Keratinocyte (primary cell): Measurements from ENCODE around the gene ZBTB20. TPM values are rescaled to one million over a fixed set of nuclear protein-coding genes. Genes with fewer than 3 reads are reported as not detected.

Experiments used
- DNase-seq: peaks from one replicate; pipeline ENCODE4 v3.0.0-alpha.2; 2011; ENCODE audit warnings: low read depth, missing footprints, low spot score
- FAIRE-seq: peaks from 2 replicates; lab custom pipeline; 2011; peaks lifted over from hg19 to GRCh38; lab: Jason Lieb, UNC
- H2AFZ ChIP-seq: 2 replicates; pipeline ENCODE4 v1.6.0; 2012; ENCODE audit warnings: low read length, control low read depth, inconsistent platforms; ENCODE audit not compliant: control insufficient read depth
- H3K27ac ChIP-seq: 2 replicates; pipeline ENCODE4 v1.5.1; 2011; ENCODE audit warnings: low read length; ENCODE audit not compliant: control insufficient read depth, insufficient read depth
- H3K27me3 ChIP-seq: 3 replicates; pipeline ENCODE4 v1.6.0; 2011; ENCODE audit warnings: low read length; ENCODE audit not compliant: control insufficient read depth, insufficient read depth; ENCODE audit errors: extremely low read depth
- H3K36me3 ChIP-seq, 2 experiments: 2 replicates in 1 of 2; 3 replicates in 1 of 2; pipeline ENCODE4 v1.5.1; 2011; ENCODE audit warnings: low read length in 2 of 2, mild to moderate bottlenecking in 1 of 2; ENCODE audit not compliant: control insufficient read depth in 2 of 2, insufficient read depth in 2 of 2; ENCODE audit errors: extremely low read depth in 1 of 2
- H3K4me1 ChIP-seq: 3 replicates; pipeline ENCODE4 v1.5.1; 2011; ENCODE audit warnings: low read length; ENCODE audit not compliant: control insufficient read depth, insufficient read depth; ENCODE audit errors: extremely low read depth
- H3K4me2 ChIP-seq: 3 replicates; pipeline ENCODE4 v1.6.0; 2011; ENCODE audit warnings: low read depth, low read length; ENCODE audit not compliant: control insufficient read depth, insufficient read depth; ENCODE audit errors: extremely low read depth
- H3K4me3 ChIP-seq, 3 experiments: fragments of 200-600 bp in 1 of 3; sonication (generic) in 1 of 3; 2 replicates in 2 of 3; 3 replicates in 1 of 3; pipeline ENCODE4 v1.5.1; 2011 to 2016; ENCODE audit warnings: low read length in 3 of 3, mild to moderate bottlenecking in 3 of 3, control low read depth in 2 of 3, inconsistent platforms in 1 of 3, low read depth in 1 of 3, mixed read lengths in 1 of 3, mixed run types in 1 of 3, moderate library complexity in 1 of 3; ENCODE audit not compliant: control insufficient read depth in 2 of 3, insufficient read depth in 2 of 3; ENCODE audit errors: extremely low read depth in 1 of 3
- H3K79me2 ChIP-seq: 2 replicates; pipeline ENCODE4 v1.6.0; 2012; ENCODE audit warnings: low read length; ENCODE audit not compliant: control insufficient read depth, insufficient read depth
- H3K9ac ChIP-seq: 3 replicates; pipeline ENCODE4 v1.6.0; 2011; ENCODE audit warnings: low read length; ENCODE audit not compliant: control insufficient read depth, insufficient read depth; ENCODE audit errors: extremely low read depth
- H3K9me1 ChIP-seq: 3 replicates; pipeline ENCODE4 v1.6.0; 2011; ENCODE audit warnings: low read length; ENCODE audit not compliant: control insufficient read depth, insufficient read depth; ENCODE audit errors: extremely low read depth
- H3K9me3 ChIP-seq: 2 replicates; pipeline ENCODE4 v1.5.1; 2012; ENCODE audit warnings: low read depth, low read length; ENCODE audit not compliant: control insufficient read depth
- H4K20me1 ChIP-seq: 3 replicates; pipeline ENCODE4 v1.6.0; 2011; ENCODE audit warnings: low read length; ENCODE audit not compliant: control insufficient read depth, insufficient read depth; ENCODE audit errors: extremely low read depth
- CTCF ChIP-seq, 3 experiments: IDR thresholded peaks in 1 of 3; conservative IDR thresholded peaks in 1 of 3; optimal IDR thresholded peaks in 1 of 3; 2 replicates in 2 of 3; 3 replicates in 1 of 3; pipeline versions ENCODE3 to v1.5.1; 2011; ENCODE audit warnings: low read length in 3 of 3, mild to moderate bottlenecking in 3 of 3, moderate library complexity in 2 of 3, control low read depth in 1 of 3, inconsistent platforms in 1 of 3; ENCODE audit not compliant: insufficient read depth in 2 of 3; ENCODE audit errors: extremely low read depth in 1 of 3
- EZH2 ChIP-seq: IDR thresholded peaks from one replicate; pipeline ENCODE4 v1.6.1; 2012; ENCODE audit warnings: inconsistent platforms, mild to moderate bottlenecking, low read length, moderate library complexity
- dilution Hi-C: fragments of 300-500 bp; cut with MboI; formaldehyde crosslinking; loops from one replicate; pipeline ENCODE4 v1.7.0; 2020; ENCODE audit warnings: low sequenced_read_pairs; ENCODE audit not compliant: extremely low pct_ligation_motif_present
- polyA plus RNA-seq, 5 experiments: library from polyadenylated mRNA; depleted of rRNA in 3 of 5; stranded (reverse) in 3 of 5; stranded (forward) in 1 of 5; unstranded in 1 of 5; fragments of >200 nt; gene quantifications; 1 replicate in 1 of 5; 2 replicates in 3 of 5; 3 replicates in 1 of 5; pipeline versions ENCODE4 v1.2.1 to v1.2.3, GENCODE V29; 2011 to 2012; ENCODE audit warnings: missing spikeins in 2 of 5, low read depth in 1 of 5, low replicate concordance in 1 of 5

Gene ZBTB20
- polyA plus RNA-seq, 1 donor (not counting 4 experiments of a cell fraction or from before 2014, with no cell fraction given), result 0.52 TPM

DNA sequence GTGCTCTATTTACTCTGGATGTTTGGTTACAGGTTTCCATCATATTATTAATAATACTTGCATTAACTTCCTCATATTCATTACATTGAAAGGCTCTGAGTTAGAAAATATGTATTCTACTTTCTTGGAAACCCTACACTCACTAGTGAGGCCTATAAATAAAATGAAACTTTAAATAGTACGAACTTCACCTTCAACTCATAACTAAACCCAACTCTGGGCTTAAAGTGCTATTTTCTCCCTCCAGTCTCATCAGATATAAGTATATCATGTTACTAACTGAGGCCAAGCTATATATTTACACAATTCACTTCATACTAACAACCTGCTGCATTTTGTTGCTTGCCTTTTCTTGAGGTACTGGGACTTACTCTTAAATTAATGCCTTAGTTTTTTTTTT, 546.5 kb downstream of the ZBTB20 start:
- no peak for DNase-seq
- H2AFZ ChIP-seq, result no peak overlapping the region
- TF ChIP-seq CTCF (optimal IDR thresholded peaks at IDR 0.05 in 1 of 3, IDR thresholded peaks at IDR 0.05 in 1 of 3, conservative IDR thresholded peaks at IDR 0.05 in 1 of 3; ENCODE audit: extremely low read depth in 1 of 3, insufficient read depth in 2 of 3, low read length in 3 of 3) (no peak), EZH2 (no peak)
- H3K9me3 ChIP-seq, result no peaks in the 10 kb centered on the region
- H3K4me2 ChIP-seq, result no peak overlapping the region
- no peaks in the 10 kb centered on the region for H3K27me3 ChIP-seq
- H4K20me1 ChIP-seq, result no peaks in the 10 kb centered on the region
- FAIRE-seq, result no peak
- H3K9me1 ChIP-seq, result no peaks in the 10 kb centered on the region
- H3K36me3 ChIP-seq, result no peaks in the 10 kb centered on the region
- H3K27ac ChIP-seq, result no peak overlapping the region
- H3K79me2 ChIP-seq, result no peaks in the 10 kb centered on the region
- H3K4me3 ChIP-seq, result no peak overlapping the region
- H3K9ac ChIP-seq, result no peak overlapping the region
- no peaks in the 10 kb centered on the region for H3K4me1 ChIP-seq
- dilution Hi-C loops, result no loop called here

DNA sequence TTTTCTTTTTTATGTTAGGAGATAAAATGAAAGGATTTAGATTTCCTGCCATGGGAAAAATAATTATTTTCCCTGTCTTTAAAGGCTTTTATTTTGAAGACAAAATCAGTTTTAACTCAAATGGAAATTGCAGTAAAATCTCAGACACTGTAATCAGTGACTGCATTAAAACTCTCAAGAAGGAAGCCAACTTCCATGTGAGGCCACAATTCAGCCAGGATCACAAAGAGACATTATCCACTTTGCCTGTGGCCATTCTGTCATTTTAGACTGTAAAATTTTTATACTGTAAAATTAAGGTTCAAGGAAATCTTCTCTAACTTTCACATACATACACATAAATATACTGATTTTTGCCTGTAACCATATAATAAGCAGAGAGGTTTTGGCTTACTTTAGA, 549.2 kb downstream of the ZBTB20 start:
- TF ChIP-seq CTCF (optimal IDR thresholded peaks at IDR 0.05 in 1 of 3, IDR thresholded peaks at IDR 0.05 in 1 of 3, conservative IDR thresholded peaks at IDR 0.05 in 1 of 3; ENCODE audit: extremely low read depth in 1 of 3, insufficient read depth in 2 of 3, low read length in 3 of 3) (no peak), EZH2 (no peak)
- no peak for FAIRE-seq
- Histone ChIP-seq H3K9me1 (no peaks in the 10 kb centered on the region), H3K27me3 (no peaks in the 10 kb centered on the region), H3K4me3 (no peak overlapping the region), H3K27ac (no peak overlapping the region), H3K9me3 (no peaks in the 10 kb centered on the region), H3K79me2 (no peaks in the 10 kb centered on the region), H3K4me1 (no peaks in the 10 kb centered on the region), H4K20me1 (no peaks in the 10 kb centered on the region), H3K36me3 (no peaks in the 10 kb centered on the region), H3K9ac (no peak overlapping the region), H3K4me2 (no peak overlapping the region), H2AFZ (no peak overlapping the region)
- dilution Hi-C loops, result no loop called here
- no peak for DNase-seq
